BE2C (cell line): Measurements from ENCODE around the gene OR11L1.
A peak's percentile ranks its signal among the peaks of the same experiment; 100 is the strongest.

Source experiments
- DNase-seq: peaks from one replicate; pipeline ENCODE4 v3.0.0-alpha.2; 2020
- H3K27me3 ChIP-seq: fragments of 250-450 bp; sonication (Bioruptor Pico); 2 replicates; pipeline ENCODE4 v1.5.1; 2020; ENCODE audit warnings: mild to moderate bottlenecking
- H3K36me3 ChIP-seq: fragments of 250-450 bp; sonication (Bioruptor Pico); 2 replicates; pipeline ENCODE4 v1.5.1; 2020; ENCODE audit warnings: mild to moderate bottlenecking
- H3K4me1 ChIP-seq: fragments of 250-450 bp; sonication (Bioruptor Pico); 2 replicates; pipeline ENCODE4 v1.5.1; 2020
- H3K4me3 ChIP-seq: 2 replicates; pipeline ENCODE4 v1.5.1; 2011; ENCODE audit warnings: low read depth, low read length
- H3K9me3 ChIP-seq: fragments of 250-450 bp; sonication (Bioruptor Pico); 2 replicates; pipeline ENCODE4 v1.5.1; 2020
- TF ChIP-seq, protein P1 (sequence below): IDR thresholded peaks from 2 replicates; pipeline ENCODE4 v1.5.1; 2012; ENCODE audit warnings: mild to moderate bottlenecking, low read depth, low read length

OR11L1 gene

DNA sequence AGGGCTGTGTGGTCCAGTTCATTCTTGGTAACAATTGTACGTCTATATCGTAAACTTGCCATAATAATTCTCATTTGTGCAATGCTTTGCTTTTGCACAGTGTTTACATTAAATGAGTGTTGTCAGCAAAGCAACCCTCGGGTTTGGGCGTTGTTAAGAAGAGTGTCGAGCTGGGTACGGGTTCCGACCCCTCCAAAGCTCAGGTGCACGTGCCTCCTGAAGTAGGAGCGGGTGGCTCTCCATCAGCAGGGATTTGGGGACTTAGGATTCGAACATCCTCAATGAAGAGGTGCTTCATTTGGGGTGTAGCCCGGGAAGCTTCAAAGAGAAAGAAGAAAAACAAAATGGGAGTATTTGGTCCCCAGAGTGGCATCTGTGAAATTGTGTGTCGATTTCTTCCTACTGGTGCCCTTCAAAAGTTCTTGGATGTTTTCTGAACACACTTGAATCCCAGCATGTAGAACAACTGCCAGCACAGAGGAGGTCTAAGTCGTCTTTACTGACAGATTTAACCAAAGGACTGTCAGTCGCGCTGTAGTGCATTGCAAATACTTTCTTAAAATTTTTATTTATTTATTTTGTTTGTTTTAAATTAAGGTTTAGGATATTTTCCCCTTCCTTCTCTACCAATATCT, 16.4 kb upstream of the OR11L1 start:
- Histone ChIP-seq H3K4me3 (peak overlapping the region; percentile 20; the same call in 1 of the 2 replicates), H3K27me3 (peaks cover 11% of the 10 kb centered on the region; the same call in 1 of the 2 replicates), H3K9me3 (no peaks in the 10 kb centered on the region), H3K4me1 (no peaks in the 10 kb centered on the region), H3K36me3 (no peaks in the 10 kb centered on the region)
- no peak for DNase-seq
- TF ChIP-seq, protein P1, sequence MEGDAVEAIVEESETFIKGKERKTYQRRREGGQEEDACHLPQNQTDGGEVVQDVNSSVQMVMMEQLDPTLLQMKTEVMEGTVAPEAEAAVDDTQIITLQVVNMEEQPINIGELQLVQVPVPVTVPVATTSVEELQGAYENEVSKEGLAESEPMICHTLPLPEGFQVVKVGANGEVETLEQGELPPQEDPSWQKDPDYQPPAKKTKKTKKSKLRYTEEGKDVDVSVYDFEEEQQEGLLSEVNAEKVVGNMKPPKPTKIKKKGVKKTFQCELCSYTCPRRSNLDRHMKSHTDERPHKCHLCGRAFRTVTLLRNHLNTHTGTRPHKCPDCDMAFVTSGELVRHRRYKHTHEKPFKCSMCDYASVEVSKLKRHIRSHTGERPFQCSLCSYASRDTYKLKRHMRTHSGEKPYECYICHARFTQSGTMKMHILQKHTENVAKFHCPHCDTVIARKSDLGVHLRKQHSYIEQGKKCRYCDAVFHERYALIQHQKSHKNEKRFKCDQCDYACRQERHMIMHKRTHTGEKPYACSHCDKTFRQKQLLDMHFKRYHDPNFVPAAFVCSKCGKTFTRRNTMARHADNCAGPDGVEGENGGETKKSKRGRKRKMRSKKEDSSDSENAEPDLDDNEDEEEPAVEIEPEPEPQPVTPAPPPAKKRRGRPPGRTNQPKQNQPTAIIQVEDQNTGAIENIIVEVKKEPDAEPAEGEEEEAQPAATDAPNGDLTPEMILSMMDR: no peak

DNA sequence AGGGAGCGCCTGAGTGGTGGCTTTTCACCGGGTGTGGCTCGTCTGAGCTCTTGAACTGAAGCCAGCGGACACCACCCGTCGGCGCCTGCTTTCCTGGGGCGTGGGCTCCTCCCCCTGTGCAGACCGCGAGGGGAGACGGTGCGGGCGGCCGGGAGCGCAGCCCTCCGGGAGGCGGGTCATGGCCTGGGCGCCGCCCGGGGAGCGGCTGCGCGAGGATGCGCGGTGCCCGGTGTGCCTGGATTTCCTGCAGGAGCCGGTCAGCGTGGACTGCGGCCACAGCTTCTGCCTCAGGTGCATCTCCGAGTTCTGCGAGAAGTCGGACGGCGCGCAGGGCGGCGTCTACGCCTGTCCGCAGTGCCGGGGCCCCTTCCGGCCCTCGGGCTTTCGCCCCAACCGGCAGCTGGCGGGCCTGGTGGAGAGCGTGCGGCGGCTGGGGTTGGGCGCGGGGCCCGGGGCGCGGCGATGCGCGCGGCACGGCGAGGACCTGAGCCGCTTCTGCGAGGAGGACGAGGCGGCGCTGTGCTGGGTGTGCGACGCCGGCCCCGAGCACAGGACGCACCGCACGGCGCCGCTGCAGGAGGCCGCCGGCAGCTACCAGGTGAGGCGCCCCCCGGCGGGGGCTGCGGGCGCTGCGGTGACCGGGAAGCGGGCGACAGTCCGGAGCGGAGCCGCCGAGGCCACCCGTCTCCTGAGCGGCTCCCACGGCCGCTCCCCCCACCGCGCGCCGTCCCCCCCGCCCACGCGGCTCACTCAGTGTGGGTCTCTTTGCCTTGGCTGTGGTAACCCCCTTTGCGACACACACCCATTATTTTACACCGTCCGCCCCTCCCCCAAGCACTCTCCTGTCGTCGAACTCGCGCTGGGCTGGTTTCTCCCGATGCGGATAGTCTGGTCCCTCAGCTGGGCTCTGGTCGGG, 15.6 kb upstream of the OR11L1 start, which contains the start of gene TRIM58:
TSS of gene TRIM58 (plus strand) at position 119 of the 916 bp plus-strand sequence. CDS start at position 179, 60 bp downstream.
- Histone ChIP-seq H3K4me1 (no peaks in the 10 kb centered on the region), H3K9me3 (no peaks in the 10 kb centered on the region), H3K4me3 (peak within 1 kb of the TSS; percentile 43), H3K36me3 (no peaks in the 10 kb centered on the region), H3K27me3 (peaks cover 11% of the 10 kb centered on the region; the same call in 1 of the 2 replicates)
- TF ChIP-seq, protein P1: 0 out of 2 replicates have a peak, but pooled peaks have one; percentile 14
- DNase-seq: peak; percentile 61

DNA sequence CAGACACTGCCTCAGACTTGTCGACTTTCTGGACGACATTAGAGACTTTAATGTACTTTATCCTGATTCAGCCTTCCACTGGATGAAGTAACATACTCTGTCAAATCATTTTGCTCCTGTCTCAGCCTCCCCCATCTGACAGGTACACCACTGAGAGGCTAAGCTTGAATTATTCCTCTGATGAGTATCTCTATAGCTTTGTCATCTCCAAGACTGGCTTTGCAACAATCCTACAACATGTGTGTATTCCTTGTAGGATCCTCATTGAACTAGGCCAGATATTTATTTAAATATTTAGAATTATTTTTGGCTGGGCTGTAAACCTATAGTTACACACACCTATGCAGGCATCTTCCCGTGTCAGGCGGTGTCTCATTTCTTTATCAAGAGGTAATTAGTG, 14.2 kb upstream of the OR11L1 start:
- TF ChIP-seq, protein P1: no peak
- DNase-seq: no peak
- Histone ChIP-seq H3K4me1 (no peaks in the 10 kb centered on the region), H3K27me3 (peaks cover 11% of the 10 kb centered on the region; the same call in 1 of the 2 replicates), H3K4me3 (no peak overlapping the region), H3K36me3 (no peaks in the 10 kb centered on the region), H3K9me3 (no peaks in the 10 kb centered on the region)

DNA sequence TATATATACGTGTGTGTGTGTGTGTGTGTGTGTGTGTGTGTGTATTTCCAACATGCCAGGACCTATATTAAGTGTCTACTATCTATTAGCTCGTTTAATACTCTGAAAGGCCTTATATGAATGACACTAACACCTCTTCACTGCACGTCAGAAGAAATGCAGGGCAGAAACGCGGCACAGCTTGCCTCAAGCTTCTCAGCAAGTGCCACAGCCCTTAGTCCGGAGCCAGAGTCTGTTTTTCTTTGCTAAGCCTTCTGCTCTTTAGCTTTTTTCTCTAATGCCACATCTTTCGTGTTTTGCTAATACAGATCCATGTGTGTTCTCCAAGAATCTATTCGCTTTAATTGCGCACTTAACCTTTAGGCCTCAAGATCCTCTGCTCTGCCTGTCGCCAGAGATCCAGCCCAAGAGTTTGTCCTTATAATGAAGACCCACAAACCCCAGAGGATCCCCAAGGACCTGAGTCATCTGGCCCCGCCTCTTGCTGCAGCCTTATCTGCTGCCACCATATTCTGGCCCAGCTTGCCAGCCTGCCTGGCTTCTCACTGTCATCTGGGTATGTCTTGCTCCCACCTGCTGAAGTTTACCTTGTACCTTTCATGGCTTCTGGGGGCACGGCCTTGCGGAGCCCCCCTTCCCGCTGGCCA, 13.3 kb upstream of the OR11L1 start:
- no peaks in the 10 kb centered on the region for H3K36me3 ChIP-seq
- peaks cover 11% of the 10 kb centered on the region; the same call in 1 of the 2 replicates for H3K27me3 ChIP-seq
- no peak for DNase-seq
- H3K4me1 ChIP-seq: no peaks in the 10 kb centered on the region
- H3K4me3 ChIP-seq: no peak overlapping the region
- H3K9me3 ChIP-seq: no peaks in the 10 kb centered on the region
- TF ChIP-seq, protein P1: no peak

DNA sequence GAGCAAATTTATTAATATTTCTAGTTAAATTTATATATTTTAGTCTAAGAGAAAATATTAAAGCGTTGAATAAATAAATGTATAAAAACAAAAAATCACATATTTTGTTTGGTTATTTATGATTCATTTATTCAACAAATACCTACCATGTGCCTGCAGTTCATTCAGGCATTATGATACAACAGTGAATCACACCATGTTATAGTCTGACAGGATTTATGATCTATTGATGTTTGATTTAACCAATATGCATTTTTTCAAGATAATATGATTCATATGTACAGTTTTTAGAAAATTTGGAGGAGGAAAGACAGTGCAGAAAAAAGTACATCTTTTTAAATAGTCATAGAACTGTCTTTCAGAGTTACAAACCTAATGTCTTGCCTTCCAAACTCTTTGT, 7.9 kb upstream of the OR11L1 start:
- Histone ChIP-seq H3K4me1 (no peaks in the 10 kb centered on the region), H3K9me3 (no peaks in the 10 kb centered on the region), H3K36me3 (no peaks in the 10 kb centered on the region), H3K4me3 (no peak overlapping the region), H3K27me3 (no peaks in the 10 kb centered on the region)
- no peak for DNase-seq
- TF ChIP-seq, protein P1: no peak
